NCI-H526 treated with DMSO at 0.1 percent for 48 hours (cell line): ENCODE data around the gene JPT1.
A peak's percentile ranks its signal among the peaks of the same experiment; 100 is the strongest.
"Not testable (repeated sequence)": the region's sequence is repeated elsewhere in the genome, so short reads cannot be mapped to it uniquely, and the experiment has no call there.

Experiments used
- DNase-seq: peaks from one replicate; lab custom pipeline; 2025; lab: John Stamatoyannopoulos, UW

The JPT1 gene, protein sequence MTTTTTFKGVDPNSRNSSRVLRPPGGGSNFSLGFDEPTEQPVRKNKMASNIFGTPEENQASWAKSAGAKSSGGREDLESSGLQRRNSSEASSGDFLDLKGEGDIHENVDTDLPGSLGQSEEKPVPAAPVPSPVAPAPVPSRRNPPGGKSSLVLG

DNA sequence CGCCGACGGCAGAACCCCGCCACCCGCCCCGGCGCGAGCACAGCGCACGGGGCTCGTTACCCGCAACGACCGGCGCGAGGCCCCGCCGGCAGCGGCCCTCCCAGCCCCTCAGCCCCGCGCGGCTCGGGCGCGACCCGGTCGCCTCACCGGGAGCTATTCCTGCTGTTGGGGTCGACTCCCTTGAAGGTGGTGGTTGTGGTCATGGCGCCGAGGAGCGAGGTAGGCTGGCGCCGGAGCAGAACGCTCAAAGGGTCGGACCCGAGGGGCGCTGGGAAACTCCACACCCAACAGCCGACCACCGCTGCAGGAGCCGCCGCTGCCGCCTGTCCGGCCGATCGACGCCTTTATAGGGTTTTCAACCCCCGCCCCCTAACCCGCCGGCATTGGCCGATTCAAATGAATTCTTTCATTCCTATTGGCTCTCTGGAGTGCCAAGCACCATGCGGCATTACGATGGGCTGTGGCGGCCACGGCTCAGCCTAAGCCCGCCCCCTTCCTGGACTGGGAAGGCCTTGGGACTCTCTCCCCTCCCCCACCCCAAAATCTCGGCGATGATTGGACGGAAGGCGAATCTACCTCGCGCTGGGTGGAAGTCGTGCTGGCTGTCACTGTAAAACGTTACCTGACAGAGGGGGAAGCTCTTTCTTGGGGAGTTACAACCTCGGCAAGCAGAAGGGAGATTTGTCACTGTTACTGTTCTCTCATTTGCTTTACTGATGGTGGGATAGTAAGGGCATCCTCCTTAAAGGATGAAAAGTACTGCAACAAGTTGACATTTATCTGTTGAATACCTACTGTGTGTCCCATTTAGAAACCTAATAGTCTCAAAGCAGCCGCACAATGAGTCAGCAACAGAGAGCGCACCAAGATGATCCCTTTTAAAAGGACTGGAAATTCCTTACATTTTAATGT lies at the start of gene JPT1:
Gene JPT1 (minus strand): TSS at position 318 of the 912 bp plus-strand sequence. CDS start 115 bp downstream, at position 203.
- peak; percentile 97 for DNase-seq

DNA sequence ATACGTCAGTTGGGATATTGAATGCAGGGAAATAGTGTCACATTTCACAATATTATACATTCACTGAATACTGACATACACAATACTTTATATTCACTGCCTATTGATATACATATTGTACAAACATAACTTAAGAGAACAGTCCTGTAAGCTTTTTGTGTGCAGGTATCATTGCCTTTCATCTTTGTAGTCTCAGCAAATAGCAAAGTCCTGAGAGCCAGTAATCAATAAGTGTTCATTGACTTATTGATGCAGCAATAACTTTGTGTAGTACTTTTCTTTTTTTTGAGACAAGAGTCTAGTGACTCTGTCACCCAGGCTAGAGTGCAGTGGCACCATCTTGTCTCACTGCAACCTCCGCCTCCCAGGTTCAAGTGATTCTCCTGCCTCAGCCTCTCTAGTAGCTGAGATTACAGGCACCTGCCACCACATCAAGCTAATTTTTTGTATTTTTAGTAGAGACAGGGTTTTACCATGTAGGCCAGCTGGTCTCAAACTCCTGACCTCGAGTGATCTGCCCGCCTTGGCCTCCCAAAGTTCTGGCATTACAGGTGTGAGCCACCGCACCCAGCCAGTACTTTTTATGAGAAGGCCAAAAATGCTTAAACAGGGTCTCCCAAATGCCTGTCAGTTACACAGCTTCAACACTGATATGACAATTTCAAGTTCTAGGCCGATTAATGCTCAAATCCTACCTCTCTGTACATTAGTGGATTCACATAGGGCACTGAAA lies 45.7 kb upstream of the JPT1 start:
- no peak for DNase-seq

DNA sequence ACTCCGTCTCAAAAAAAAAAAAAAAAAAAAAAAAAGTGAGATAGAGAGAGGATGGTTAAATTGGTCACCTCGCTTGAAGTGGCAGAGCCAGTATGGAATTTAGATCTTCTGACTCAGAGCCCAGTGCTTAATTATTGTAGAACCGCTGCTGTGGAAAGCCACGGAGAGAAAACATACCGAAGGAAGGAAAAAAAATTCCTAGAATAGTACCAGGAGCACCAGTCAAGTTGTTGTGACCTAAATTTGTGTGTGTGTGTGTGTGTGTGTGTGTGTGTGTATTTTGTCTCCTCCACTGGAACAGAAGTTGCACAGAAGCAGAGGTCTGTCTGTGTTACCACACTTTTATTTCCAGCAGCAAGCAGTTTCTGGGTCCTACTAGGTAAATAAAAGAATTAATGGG lies 40.6 kb upstream of the JPT1 start:
- DNase-seq = no peak

DNA sequence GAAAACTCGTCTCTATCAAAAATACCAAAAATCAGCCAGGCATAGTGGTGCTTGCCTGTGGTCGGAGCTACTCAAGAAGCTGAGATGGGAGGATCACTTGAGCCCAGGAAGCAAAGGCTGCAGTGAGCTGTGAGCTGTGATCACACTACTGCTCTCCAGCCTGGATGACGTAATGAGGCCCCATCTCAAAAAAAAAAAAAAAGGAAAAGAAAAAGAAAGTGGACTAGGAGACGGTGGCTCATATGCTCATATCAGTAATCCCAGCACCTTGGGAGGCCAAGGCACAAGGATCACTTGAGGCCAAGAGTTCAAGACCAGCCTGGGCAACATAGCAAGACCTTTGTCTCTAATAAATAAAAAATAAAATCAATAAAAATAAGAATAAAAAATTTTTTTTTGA lies 37.3 kb upstream of the JPT1 start:
- no peak for DNase-seq

DNA sequence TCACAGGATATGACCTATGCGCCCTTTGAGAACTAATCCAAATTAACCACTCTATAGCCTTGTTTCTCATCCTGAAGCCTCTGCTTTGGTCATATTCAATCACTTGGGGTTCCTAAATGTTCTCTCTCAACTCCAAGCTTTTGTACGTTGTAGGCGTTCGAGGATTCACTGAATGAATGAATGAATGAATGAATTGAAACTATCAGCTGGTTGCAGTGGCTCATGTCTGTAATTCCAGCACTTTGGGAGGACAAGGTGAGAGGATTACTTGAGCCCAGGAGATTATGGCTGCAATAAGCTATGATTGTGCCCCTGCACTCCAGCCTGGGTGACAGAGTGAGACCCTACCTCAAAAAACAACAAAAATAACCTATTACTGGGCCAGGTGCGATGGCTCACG lies 34.3 kb upstream of the JPT1 start:
- DNase-seq = no peak

DNA sequence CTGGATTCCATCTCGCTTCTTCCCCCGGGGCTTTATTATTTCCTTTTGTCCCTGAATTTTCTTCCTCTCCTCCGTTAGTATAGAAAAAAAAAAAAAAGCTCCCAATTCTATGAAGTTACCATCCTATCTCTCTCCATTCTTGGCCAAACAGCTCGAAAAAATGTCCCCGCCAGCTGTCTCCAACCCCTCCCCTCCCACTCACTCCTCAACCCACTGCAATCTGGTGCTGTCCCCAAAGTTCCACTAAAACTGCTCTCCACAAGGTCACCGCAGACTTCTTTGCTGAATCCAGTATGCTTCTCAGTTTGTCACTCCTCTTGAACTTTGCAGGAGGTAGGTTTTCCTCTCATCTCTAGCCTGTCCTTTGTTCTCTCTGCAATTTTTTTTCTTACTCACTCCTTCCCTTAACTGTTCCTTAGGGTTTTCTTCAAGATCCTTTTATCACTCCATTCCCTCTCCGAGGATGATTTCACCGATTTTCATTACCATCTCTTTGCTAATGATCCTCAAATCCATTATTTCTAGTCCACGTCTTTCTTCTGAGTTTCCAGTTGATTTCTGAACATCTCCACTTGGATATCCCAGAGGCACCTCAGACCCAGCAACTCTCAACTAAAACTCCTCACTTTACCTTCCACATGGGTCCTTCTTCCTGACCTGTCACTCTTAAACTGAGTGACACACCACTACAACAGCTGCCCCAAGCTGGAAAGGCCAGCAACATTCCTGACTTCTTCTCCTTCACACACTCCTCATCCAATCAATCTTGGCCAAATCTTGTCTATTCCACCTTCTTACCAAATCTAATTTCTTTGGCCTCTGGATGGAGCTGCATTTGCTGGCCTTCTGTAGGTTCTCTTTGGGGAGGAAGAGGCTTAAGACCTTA lies 29.9 kb upstream of the JPT1 start:
- no peak for DNase-seq

DNA sequence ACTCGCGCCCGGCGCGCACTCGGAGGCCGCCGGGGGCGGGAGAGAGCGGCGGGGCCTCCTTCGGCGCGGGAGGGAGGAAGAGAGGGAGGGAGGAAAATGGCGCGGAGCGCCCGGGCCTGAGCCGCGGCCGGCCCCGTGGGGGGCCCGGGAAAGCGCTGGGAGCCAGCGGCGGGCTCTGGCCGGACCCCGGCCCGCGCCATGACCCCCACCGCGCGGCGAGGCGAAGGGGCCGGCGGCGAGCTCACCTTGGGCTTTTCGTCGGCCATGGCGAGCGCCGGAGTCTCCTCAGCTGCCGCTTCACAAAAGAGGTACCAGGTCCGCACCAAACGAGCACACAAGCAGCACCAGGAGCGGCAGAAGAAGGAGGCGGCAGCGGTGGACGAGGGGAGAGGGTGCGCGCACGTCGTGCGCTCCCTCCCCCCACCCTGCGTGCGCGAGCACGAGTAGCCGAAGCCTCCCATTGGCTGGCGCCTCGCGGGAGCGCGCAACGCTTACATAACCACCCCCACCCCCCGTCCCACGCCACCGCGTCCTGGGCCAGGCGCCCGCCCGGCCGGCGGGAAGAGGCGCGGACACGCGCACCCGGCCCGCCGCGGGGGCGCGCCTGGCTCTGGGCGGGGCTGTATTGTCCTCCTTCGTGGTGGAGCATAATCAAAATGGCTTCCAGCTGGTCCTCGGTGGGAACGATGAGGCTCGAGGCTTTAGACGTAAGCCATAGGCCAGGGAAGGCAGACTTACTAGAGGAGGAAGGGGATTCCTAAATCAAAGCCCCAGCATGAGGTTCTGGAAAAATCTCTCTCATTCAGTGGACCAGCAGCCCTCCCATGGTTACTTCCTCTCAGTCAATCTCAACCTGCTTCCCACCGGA lies 28.5 kb upstream of the JPT1 start, which contains the start of gene SUMO2:
Gene SUMO2 (minus strand): TSS at position 391 of the 868 bp plus-strand sequence. CDS start 125 bp downstream, at position 266.
- DNase-seq = peak; percentile 77

DNA sequence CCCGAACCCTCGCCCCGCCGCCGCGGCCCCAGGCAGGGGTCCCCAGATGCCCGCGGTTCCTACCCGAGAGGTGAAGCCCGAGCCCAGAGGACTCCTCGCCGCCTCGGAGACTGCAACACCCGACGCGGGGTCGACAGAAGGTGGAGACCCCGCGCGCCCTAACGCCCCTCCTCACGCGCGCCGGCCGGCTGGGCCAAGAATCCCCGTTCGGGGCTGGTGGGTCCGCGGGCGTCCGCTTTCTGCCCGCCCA lies 27.9 kb upstream of the JPT1 start:
- DNase-seq = no peak

DNA sequence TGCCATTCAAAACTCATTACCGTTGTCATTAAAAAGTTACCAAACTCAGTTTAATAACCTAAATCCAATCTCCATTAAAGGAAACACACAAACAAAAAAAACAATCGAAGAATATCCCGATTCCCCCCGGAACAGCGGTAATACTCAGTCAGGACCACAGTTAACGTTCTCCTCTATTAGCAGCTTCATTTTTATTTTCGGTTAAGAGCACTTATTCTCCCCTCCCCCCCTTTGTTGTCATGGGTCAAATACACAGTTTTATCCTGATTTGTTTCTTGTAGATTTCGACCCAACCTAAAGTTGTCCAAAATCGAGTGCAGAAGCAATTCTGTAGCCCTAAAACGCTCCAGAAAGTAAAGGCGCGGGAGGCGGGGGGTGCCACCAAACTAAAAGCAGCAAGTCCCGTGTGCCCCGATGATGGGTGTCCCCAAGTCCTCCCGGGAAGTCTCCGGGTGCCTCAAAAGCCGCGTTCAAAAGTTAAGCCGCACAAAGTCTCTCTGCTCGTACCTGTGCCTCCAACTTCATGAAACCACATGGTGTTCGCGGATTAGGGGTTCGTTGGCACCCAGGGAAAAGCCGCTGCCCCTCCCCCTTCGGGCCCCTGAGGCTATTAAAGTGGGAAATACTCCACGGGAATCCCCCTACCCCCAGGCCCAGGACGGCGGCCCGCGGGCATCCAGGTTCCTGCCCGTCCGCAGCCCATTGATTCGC lies 27.5 kb upstream of the JPT1 start:
- no peak for DNase-seq

DNA sequence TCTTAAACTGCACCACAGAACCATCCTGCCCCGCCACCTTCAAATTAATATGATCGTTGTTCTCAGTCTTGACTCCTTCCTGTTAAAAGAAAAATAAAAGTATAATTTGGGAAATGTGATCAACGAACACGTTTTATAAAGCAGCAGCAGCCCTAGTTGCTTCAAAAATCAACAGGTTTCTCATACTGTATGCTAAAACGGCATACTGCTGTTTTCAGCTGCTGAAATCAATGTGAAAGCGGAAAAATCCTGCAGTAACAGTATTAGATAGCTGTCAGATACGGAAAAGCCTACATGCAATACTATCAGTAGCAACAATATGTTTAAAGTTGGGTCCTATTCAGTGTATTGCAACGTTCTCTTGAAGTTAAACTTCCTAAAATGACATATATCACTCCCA lies 26.8 kb upstream of the JPT1 start:
- no peak for DNase-seq

DNA sequence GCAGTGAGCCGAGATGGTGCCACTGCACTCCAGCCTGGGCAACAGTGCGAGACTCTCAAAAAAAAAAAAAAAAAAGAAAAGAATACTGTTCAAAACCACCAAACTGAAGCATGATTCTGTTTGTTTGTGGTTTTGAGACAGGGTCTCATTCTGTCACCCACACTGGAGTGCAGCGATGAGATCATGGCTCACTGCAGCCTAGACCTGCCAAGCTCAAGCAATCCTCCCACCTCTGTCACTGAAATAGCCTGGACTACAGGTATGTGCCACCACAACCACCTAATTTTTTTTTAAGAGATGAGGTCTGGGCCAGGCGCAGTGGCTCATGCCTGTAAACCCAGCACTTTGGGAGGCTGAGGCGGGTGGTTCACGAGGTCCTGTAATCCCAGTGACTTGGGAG lies 24.1 kb upstream of the JPT1 start:
- no peak for DNase-seq

DNA sequence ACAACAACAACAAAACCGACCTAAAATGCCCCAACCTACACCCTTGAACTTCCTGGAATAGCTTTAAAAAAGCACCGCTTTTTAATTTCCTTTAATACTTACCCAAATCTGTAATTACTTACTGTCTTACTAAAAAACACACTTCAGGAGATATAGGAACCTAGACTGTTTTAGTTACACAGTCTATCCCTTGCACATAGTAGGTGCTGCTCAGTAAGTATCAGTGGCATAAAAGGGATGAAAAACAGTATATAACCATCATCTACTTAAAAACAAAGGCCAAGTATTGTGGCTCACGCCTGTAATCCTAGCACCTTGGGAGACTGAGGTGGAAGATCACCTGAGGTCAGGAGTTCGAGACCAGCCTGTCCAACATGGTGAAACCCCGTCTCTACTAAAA lies 22.3 kb upstream of the JPT1 start:
- no peak for DNase-seq

DNA sequence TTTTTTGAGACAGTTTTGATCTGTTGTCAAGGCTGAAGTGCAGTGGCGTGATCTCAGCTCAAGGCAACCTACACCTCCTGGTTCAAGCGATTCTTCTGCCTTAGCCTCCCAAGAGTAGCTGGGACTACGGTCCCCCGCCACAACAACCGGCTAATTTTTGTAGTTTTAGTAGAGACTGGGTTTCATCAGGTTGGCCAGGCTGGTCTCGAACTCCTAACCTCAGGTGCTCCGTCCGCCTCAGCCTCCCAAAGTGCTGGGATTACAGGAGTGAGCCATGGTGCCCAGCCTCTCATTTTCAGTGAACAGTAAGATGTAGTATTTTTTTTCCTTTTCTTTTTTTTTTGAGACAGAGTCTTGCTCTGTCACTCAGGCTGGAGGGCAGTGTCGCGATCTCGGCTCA lies 20.7 kb upstream of the JPT1 start:
- no peak for DNase-seq

DNA sequence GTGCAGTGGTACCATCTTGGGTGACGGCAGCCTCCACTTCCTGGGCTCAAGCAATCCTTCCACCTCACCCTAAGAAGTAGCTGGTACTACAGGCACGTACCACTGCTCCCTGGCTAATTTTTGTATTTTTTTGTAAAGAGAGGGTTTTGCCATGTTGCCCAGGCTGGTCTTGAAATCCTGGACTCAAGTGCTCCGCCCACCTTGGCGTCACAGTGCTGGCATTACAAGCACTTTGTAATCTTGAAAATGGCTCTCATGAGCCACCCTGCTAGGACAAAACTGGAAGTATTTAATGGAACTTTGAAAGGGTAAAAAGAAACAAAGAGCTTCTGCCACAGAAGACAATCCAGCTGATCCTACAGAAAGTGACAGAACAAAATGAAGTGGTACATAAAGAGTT lies 19.2 kb upstream of the JPT1 start:
- DNase-seq = no peak

DNA sequence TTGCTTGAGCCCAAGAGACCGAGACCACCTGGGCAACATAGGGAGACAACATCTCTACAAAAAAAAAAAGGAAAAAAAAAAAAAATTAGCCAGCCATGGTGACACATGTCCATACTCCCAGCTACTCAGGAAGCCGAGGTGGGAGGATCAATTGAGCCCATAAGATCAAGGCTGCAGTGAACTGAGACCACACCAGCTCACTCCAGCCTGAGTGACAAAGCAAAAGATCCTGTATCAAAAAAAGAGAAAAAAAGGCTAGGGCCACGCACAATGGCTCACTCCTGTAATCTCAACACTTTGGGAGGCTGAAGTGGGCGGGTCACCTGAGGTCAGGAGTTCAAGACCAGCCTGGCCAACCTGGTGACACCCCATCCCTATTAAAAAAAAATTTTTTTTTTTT lies 14.7 kb upstream of the JPT1 start:
- DNase-seq = no peak

DNA sequence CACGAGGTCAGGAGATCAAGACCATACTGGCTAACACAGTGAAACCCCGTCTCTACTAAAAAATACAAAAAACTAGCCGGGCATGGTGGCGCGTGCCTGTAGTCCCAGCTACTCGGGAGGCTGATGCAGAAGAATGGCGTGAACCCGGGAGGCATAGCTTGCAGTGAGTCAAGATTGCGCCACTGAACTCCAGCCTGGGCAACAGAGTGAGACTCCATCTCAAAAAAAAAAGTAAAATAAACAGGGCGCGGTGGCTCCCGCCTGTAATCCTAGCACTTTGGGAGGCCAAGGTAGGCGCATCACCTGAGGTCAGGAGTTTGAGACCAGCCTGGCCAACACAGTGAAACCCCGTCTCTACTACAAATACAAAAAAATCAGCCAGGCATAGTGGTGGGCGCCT lies 10.3 kb upstream of the JPT1 start:
- not testable (repeated sequence) for DNase-seq

DNA sequence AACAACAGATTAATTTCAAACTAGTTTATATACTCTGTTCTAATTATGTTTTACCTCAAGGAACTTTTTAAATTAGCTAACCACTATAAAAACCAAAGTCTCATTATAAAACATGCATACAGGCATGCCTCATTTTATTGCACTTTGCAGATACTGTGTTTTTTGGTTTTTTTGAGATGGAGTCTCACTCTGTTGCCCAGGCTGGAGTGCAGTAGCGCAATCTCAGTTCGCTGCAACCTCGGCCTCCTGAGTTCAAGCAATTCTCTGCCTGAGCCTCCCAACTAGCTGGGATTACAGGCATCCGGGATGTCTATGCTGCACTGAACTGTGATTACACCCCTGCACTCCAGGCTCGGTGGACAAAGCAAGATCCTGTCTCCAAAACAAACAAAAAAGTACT lies 8.8 kb upstream of the JPT1 start:
- no peak for DNase-seq

DNA sequence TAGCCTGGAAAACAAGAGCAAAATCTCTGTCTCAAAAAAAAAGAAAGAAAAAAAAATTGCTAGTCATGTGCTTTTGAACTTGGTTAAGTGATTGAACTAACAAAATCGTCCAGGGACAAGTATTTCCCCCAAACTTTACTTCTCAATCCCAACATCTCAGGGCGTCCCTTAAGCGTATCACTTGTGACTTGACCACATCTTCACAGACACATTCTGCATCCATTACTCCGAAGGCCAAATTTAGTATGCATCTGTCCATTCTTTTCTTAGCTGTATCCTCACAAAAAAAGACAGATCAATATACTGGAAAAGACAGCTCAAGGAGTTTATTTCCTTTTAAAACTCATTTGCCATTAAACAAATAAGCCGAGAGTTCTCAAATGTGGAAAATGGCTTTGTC lies 5.9 kb upstream of the JPT1 start:
- no peak for DNase-seq

DNA sequence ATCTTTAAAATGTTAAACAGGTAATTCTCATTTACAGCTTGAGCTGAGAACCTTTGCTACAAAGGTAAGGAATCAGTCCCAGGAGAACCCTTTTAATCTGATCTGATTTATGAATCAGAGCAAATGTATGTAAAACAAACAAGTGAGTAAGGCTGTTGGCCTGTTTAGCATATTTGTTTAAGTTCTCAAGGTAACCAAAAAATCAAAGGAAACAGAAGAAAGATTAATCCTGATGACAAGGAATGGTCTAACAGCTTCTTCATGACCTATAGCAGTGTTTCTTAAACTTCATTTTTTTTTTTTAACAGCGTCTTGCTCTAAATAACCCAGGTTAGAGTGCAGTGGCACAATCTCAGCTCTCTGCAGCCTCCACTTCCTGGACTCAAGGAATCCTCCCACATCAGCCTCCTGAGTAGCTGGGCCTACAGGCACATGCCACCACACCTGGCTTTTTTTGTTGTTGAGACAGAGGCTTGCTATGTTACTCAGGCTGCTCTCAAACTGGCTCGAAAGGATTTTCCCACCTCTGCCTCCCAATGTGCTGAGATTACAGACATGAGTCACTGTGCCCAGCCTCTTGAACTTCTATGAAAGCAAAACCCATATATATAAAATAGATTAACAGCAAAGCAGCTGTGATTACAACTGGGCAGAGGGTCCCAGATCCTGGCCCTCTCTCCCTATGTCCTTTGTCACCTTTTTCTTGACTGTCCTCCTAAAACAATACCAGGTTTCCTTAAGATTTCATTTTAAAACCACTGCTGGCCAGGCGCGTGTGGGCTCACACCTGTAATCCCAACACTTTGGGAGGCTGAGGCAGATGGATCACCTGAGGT lies 5.1 kb upstream of the JPT1 start:
- DNase-seq = no peak

DNA sequence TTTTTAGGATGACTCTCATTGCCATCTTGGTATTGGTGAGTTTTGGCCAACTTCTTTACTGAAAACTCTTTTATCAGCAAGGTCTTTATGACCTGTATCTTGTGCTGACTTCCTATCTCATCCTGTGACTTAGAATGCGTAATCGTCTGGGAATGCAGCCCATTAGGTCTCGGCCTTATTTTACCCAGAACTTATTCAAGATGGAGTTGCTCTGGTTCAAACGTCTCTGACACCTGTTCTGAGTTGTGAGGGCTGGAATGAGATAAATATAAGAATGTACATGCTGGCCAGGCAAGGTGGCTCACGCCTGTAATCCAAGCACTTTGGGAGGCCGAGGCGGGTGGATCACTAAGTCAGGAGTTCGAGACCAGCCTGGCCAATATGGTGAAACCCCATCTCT lies 4.2 kb upstream of the JPT1 start:
- not testable (repeated sequence) for DNase-seq
